Bronchial epithelial cell (primary cell): ENCODE measurements around the gene PTPRCAP. TPM values are rescaled to one million over a fixed set of nuclear protein-coding genes. Genes with fewer than 3 reads are reported as not detected.

ENCODE experiments used
- DNase-seq: peaks from one replicate; pipeline ENCODE4 v3.0.0-alpha.2; 2010; ENCODE audit warnings: low read depth
- FAIRE-seq: peaks from 2 replicates; lab custom pipeline; 2011; peaks lifted over from hg19 to GRCh38; lab: Jason Lieb, UNC
- H3K27me3 ChIP-seq: 2 replicates; pipeline ENCODE4 v1.5.1; 2011; ENCODE audit warnings: low read length; ENCODE audit not compliant: control insufficient read depth, insufficient read depth
- H3K36me3 ChIP-seq: 2 replicates; pipeline ENCODE4 v1.5.1; 2011; ENCODE audit warnings: low read length; ENCODE audit not compliant: control insufficient read depth, insufficient read depth
- H3K4me3 ChIP-seq: 2 replicates; pipeline ENCODE4 v1.5.1; 2011; ENCODE audit warnings: mild to moderate bottlenecking, low read depth, low read length, control low read depth
- total RNA-seq: library from RNA; depleted of rRNA; stranded (reverse); fragments of >200 nt; gene quantifications from 2 replicates; pipeline ENCODE4 v1.2.1, GENCODE V29; 2014
- TF ChIP-seq, protein P1 (sequence below): IDR thresholded peaks from 2 replicates; pipeline ENCODE4 v1.5.1; 2011; ENCODE audit warnings: mild to moderate bottlenecking, moderate library complexity, low read length, control low read depth, inconsistent platforms; ENCODE audit not compliant: insufficient read depth, severe bottlenecking

PTPRCAP gene
- total RNA-seq, 1 donor from 2014 or later = 0.26 TPM

DNA sequence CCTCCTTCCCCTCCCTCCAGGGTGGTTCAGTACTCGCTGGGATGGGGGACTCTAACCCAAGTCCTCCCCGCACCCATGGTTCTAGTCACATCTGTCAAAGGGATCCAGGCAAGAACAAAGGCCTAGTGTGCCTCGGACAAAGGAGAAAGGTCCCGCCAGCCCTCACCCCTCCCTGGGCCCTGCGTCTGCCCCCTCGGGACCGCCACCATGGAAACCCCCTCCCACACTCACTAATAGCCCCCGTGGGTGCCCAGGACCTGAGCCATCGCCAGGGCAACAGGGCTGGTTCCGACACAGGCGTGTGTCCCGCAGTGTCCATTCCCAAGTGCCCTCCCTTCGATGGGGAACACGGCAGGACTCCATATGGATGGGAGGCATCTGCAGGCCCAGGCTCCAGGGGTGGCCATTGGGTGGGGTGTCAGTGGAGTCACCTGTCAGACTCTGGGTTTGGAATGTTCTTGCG lies 27.1 kb downstream of the PTPRCAP start:
- DNase-seq = no peak
- FAIRE-seq = peak; percentile 81
- no peak overlapping the region for H3K4me3 ChIP-seq
- peaks cover 10% of the 10 kb centered on the region for H3K27me3 ChIP-seq
- TF ChIP-seq, protein P1, sequence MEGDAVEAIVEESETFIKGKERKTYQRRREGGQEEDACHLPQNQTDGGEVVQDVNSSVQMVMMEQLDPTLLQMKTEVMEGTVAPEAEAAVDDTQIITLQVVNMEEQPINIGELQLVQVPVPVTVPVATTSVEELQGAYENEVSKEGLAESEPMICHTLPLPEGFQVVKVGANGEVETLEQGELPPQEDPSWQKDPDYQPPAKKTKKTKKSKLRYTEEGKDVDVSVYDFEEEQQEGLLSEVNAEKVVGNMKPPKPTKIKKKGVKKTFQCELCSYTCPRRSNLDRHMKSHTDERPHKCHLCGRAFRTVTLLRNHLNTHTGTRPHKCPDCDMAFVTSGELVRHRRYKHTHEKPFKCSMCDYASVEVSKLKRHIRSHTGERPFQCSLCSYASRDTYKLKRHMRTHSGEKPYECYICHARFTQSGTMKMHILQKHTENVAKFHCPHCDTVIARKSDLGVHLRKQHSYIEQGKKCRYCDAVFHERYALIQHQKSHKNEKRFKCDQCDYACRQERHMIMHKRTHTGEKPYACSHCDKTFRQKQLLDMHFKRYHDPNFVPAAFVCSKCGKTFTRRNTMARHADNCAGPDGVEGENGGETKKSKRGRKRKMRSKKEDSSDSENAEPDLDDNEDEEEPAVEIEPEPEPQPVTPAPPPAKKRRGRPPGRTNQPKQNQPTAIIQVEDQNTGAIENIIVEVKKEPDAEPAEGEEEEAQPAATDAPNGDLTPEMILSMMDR = no peak
- H3K36me3 ChIP-seq = no peaks in the 10 kb centered on the region

DNA sequence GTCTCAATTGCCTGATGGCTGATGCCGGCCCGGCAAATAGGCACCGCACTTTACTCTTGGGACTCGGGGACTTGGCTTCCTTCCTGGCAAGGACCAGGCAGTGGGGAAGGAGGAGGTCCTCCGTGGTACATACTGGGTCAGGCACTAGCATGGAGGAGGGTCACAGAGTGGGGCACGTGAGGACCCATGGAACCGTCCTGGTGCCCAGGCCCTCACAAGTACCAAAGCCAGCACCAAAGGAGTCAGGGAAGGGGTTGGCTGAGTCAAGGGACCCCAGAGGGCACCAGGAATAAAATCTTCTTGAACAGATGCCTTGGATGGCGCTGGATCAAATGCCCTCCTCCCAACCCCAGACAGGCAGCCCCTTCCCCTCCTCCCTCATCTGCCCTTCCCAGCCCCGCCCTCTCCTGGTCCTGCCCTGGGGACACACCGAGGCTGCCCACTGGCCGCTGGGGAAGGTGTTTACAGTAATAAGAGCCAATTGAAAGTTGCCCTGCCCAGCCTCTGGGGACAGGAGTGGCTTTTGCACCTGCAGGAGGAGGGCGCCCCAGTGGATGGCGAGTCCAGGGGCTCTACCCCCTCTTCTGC lies 27.6 kb downstream of the PTPRCAP start:
- H3K4me3 ChIP-seq = no peak overlapping the region
- DNase-seq = no peak
- no peak for FAIRE-seq

DNA sequence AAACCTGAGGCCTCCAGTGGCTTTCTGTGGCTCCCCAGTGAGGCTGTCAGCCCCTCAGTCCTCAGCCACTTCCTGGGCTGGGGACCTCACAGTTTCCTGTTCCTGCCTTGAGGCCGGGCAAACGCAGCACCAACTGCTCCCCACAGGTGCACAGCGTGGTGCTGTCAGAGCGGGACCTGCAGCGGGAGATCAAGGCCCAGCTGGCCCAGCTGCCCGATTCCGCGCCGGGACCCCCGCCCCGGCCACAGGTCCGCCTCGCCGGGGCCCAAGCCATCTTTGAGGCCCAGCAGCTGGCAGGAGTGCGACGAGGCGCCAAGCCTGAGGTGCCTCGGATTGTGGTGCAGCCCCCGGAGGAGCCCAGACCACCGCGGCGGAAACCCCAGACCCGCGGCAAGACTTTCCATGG lies 28.2 kb downstream of the PTPRCAP start:
- no peak overlapping the region for H3K4me3 ChIP-seq
- no peak for DNase-seq
- H3K36me3 ChIP-seq = no peaks in the 10 kb centered on the region
- TF ChIP-seq, protein P1 = no peak
- no peak for FAIRE-seq
- peaks cover 10% of the 10 kb centered on the region for H3K27me3 ChIP-seq

More for the DNA sequence above, 27.6 kb downstream of the PTPRCAP start:
- TF ChIP-seq, protein P1 = no peak
- Histone ChIP-seq H3K36me3 (no peaks in the 10 kb centered on the region), H3K27me3 (peaks cover 10% of the 10 kb centered on the region)

DNA sequence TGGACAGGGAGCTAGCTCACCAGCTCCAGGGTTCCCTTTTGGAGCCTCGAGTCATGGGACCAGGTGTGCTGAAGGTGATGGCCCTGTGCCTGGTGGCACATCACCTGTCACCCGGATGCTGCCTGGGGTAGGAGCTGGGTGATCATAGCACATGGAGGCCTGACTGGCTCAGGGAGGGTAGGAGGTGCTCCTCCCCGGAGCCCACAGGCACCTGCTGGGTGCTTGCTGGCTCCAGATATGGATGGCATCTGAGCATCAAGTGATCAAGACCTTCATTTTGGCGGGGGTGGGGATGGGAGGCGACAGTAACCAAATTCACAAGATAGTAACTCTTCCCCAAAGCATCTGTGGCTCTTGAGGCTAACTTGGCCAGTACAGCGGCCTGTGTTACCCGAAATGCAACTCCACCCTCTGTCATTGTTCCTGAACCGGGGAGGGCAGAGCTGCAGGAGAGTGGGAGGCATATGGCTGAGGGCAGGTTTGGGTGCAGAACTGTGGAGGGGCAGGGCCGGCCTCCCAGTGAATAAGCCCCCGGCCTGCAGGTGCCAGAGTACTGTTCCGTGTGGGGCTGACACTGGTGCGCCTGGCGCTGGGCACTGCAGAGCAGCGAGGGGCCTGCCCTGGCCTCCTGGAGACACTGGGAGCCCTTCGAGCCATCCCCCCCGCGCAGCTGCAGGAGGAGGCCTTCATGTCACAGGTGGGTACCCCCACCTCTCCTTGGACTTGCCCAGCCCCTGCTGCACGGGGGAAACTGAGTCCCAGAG lies 28.9 kb downstream of the PTPRCAP start:
- H3K27me3 ChIP-seq = peaks cover 10% of the 10 kb centered on the region
- TF ChIP-seq, protein P1 = no peak
- no peak overlapping the region for H3K4me3 ChIP-seq
- DNase-seq = no peak
- H3K36me3 ChIP-seq = no peaks in the 10 kb centered on the region
- no peak for FAIRE-seq

DNA sequence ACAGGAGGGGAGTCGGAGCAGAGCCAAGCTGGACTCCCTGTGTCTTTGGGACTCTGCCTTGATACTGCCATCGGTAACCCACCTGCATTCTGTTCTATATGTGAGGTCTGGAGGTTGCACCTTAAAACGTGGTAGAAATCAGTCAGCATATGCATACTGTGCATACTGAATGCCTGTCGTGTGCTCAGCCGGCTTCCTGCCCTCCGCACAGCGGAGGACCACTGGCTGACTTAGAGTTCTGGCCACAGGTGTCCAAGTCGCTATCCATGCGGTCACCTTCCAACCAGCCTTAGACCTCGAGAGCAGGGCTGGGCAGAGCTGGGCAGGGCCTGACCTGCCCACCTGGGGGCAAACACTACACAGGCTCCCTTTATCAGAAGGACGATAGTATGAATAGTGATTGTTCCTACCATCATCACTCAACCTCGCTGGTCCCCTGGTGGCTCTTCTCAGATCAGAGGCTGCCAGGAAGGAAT lies 29.8 kb downstream of the PTPRCAP start:
- H3K4me3 ChIP-seq = no peak overlapping the region
- no peaks in the 10 kb centered on the region for H3K36me3 ChIP-seq
- FAIRE-seq (no peak), DNase-seq (no peak)
- H3K27me3 ChIP-seq = peaks cover 10% of the 10 kb centered on the region
- TF ChIP-seq, protein P1 = no peak
